IMR-90 (cell line): ENCODE results near the gene CLDN25. TPM values are rescaled to one million over a fixed set of nuclear protein-coding genes. Genes with fewer than 3 reads are reported as not detected.
"Not testable (repeated sequence)": the region's sequence is repeated elsewhere in the genome, so short reads cannot be mapped to it uniquely, and the experiment has no call there.

Experiments used
- ATAC-seq: fragments of 200-7000 bp; cut with Tn5 transposase; 2 replicates; pipeline ENCODE4 v1.9.1; 2020; ENCODE audit warnings: low read depth, mild to moderate bottlenecking, moderate library complexity
- BruUV-seq: library from RNA; stranded (reverse); fragments of 400-500 nt; replicated peaks from 2 replicates; lab custom pipeline; 2021; lab: Mats Ljungman, UMichigan
- CTCF ChIA-PET: fragments of 300-600 bp; formaldehyde crosslinking; extraction: SDS; loops from one replicate; lab custom pipeline; 2021; ENCODE audit warnings: antibody characterized with exemption; lab: Yijun Ruan, JAX
- POLR2A ChIA-PET: fragments of 300-600 bp; sonication (Branson Sonifier 250); formaldehyde crosslinking; loops from one replicate; lab custom pipeline; 2022; ENCODE audit warnings: antibody characterized with exemption; ENCODE audit not compliant: unreplicated experiment; lab: Charles Lee
- DNase-seq: peaks from one replicate; pipeline ENCODE4 v3.0.0; 2013
- H2AFZ ChIP-seq: replicated peaks from 2 replicates; pipeline ENCODE3; 2013; ENCODE audit warnings: low read length, mild to moderate bottlenecking; ENCODE audit not compliant: poor library complexity
- H2AK5ac ChIP-seq: 2 replicates; pipeline ENCODE4 v1.6.1; 2013; ENCODE audit warnings: low read depth, low read length, inconsistent platforms
- H2AK9ac ChIP-seq: replicated peaks from 2 replicates; pipeline ENCODE3; 2013; ENCODE audit warnings: mild to moderate bottlenecking, low read depth, low read length, moderate library complexity; ENCODE audit not compliant: poor library complexity
- H2BK120ac ChIP-seq: 2 replicates; pipeline ENCODE4 v1.6.1; 2013; ENCODE audit warnings: low read depth, low read length, inconsistent platforms
- H2BK15ac ChIP-seq: 3 replicates; pipeline ENCODE4 v1.6.1; 2013; ENCODE audit warnings: low read depth, low read length, inconsistent platforms
- H2BK20ac ChIP-seq: 2 replicates; pipeline ENCODE4 v1.6.1; 2013; ENCODE audit warnings: low read depth, mild to moderate bottlenecking, inconsistent platforms, low read length, moderate library complexity
- H2BK5ac ChIP-seq: 2 replicates; pipeline ENCODE4 v1.6.1; 2013; ENCODE audit warnings: mild to moderate bottlenecking, low read depth, low read length, inconsistent platforms; ENCODE audit not compliant: poor library complexity, severe bottlenecking
- H3K14ac ChIP-seq: replicated peaks from 2 replicates; pipeline ENCODE4 v1.6.1; 2013; ENCODE audit warnings: low read depth, low read length, inconsistent platforms
- H3K18ac ChIP-seq: 2 replicates; pipeline ENCODE4 v1.6.1; 2013; ENCODE audit warnings: low read depth, low read length, control low read depth
- H3K23ac ChIP-seq: 2 replicates; pipeline ENCODE4 v1.6.1; 2013; ENCODE audit warnings: low read depth, low read length, inconsistent platforms
- H3K27ac ChIP-seq: 2 replicates; pipeline ENCODE4 v1.5.1; 2013; ENCODE audit warnings: mild to moderate bottlenecking, control low read depth, low read length; ENCODE audit not compliant: insufficient read depth
- H3K27me3 ChIP-seq: 2 replicates; pipeline ENCODE4 v1.6.1; 2013; ENCODE audit warnings: low read length; ENCODE audit not compliant: control insufficient read depth, insufficient read depth
- H3K36me3 ChIP-seq: 2 replicates; pipeline ENCODE4 v1.6.1; 2013; ENCODE audit warnings: low read length, mixed read lengths; ENCODE audit not compliant: control insufficient read depth, insufficient read depth
- H3K4ac ChIP-seq: 2 replicates; pipeline ENCODE4 v1.6.1; 2013; ENCODE audit warnings: low read depth, low read length, inconsistent platforms
- H3K4me1 ChIP-seq: 2 replicates; pipeline ENCODE4 v1.6.1; 2013; ENCODE audit warnings: low read length, mixed read lengths; ENCODE audit not compliant: control insufficient read depth, insufficient read depth
- H3K4me2 ChIP-seq: 2 replicates; pipeline ENCODE4 v1.6.1; 2013; ENCODE audit warnings: low read depth, mild to moderate bottlenecking, control low read depth, low read length, moderate library complexity
- H3K4me3 ChIP-seq: 2 replicates; pipeline ENCODE4 v1.5.1; 2013; ENCODE audit warnings: low read depth, mild to moderate bottlenecking, control low read depth, low read length, moderate library complexity; ENCODE audit not compliant: insufficient read depth
- H3K56ac ChIP-seq: 2 replicates; pipeline ENCODE4 v1.6.1; 2013; ENCODE audit warnings: low read length, inconsistent platforms; ENCODE audit not compliant: insufficient read depth; ENCODE audit errors: extremely low read depth
- H3K79me1 ChIP-seq, 2 experiments: 2 replicates each; pipeline ENCODE4 v1.6.1; 2013; ENCODE audit warnings: low read length in 2 of 2, inconsistent platforms in 1 of 2, low read depth in 1 of 2
- H3K9ac ChIP-seq: 2 replicates; pipeline ENCODE4 v1.6.1; 2013; ENCODE audit warnings: low read depth, low read length, control low read depth
- H3K9me1 ChIP-seq: 2 replicates; pipeline ENCODE4 v1.6.1; 2013; ENCODE audit warnings: low read length, inconsistent platforms; ENCODE audit not compliant: insufficient read depth
- H3K9me3 ChIP-seq: 2 replicates; pipeline ENCODE4 v1.6.1; 2013; ENCODE audit warnings: low read length; ENCODE audit not compliant: control insufficient read depth, insufficient read depth
- H4K20me1 ChIP-seq: 2 replicates; pipeline ENCODE4 v1.6.1; 2013; ENCODE audit warnings: low read length, inconsistent platforms; ENCODE audit not compliant: insufficient read depth
- H4K5ac ChIP-seq: 2 replicates; pipeline ENCODE4 v1.6.1; 2013; ENCODE audit warnings: mild to moderate bottlenecking, low read depth, low read length, control low read depth
- H4K8ac ChIP-seq, 2 experiments: 2 replicates each; pipeline ENCODE4 v1.6.1; 2013; ENCODE audit warnings: low read depth in 2 of 2, low read length in 2 of 2, control low read depth in 1 of 2, inconsistent platforms in 1 of 2
- H4K91ac ChIP-seq: 2 replicates; pipeline ENCODE4 v1.6.1; 2013; ENCODE audit warnings: low read depth, low read length, inconsistent platforms; ENCODE audit not compliant: insufficient read depth
- MXI1 ChIP-seq: IDR thresholded peaks from 2 replicates; pipeline ENCODE4 v1.6.1; 2012; ENCODE audit warnings: low read depth, mild to moderate bottlenecking, low read length, moderate library complexity, borderline replicate concordance
- WGBS, 2 experiments: methylation state at CpG; one replicate each; pipeline versions ENCODE4 v1.1.5 to v1.1.7; 2013; ENCODE audit warnings: missing lambda C conversion rate in 2 of 2; ENCODE audit not compliant: insufficient read length in 1 of 2; ENCODE audit errors: extremely low coverage in 2 of 2; 5-methylcytosine and 5-hydroxymethylcytosine counted together
- dilution Hi-C: fragments of 300-500 bp; cut with HindIII; formaldehyde crosslinking; loops from one replicate; pipeline ENCODE4 v1.14.3; 2018; ENCODE audit warnings: low sequenced_read_pairs; ENCODE audit not compliant: unreplicated experiment
- in situ Hi-C: fragments of 300-500 bp; cut with MboI; formaldehyde crosslinking; loops from 3 replicates; pipeline ENCODE4 v1.14.3; 2019; ENCODE audit warnings: low sequenced_read_pairs, inconsistent platforms, mixed read lengths
- intact Hi-C: fragments of 100-400 bp; cut with micrococcal nuclease; formaldehyde crosslinking; loops from 2 replicates; pipeline ENCODE4 v1.10.0; 2022
- polyA plus RNA-seq, 3 experiments: library from polyadenylated mRNA; depleted of rRNA; stranded (reverse); fragments of >200 nt; gene quantifications; 2 replicates each; pipeline ENCODE4 v1.2.3, GENCODE V29; 2012; ENCODE audit warnings: low replicate concordance in 1 of 3
- total RNA-seq: library from RNA; depleted of rRNA; stranded (reverse); fragments of >200 nt; gene quantifications from 2 replicates; pipeline ENCODE4 v1.2.3, GENCODE V29; 2012

CLDN25 gene
- total and polyA plus RNA-seq, 2 of the 4 experiments (the other 2 are of a cell fraction) = not detected

DNA sequence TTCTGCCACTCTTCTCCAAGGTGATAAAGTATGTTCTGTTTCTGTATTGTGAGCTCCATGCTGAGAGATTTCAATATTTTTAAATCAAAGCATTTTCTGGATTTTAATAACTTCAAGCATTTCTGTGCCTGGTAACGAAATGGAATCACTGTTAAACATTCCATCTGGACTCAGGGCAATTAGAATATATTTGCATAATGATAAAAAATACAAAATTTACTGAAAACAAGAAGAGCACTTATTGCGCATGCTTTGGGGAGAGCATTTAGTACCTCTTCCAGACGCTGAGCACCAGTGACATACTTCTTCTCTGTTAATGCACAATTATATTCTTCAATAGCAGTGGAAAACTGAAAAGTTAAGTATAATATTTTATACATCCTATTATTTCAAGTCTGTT lies 19.4 kb upstream of the CLDN25 start:
- no peak overlapping the region for H3K27ac ChIP-seq
- H2BK5ac ChIP-seq = no peak overlapping the region
- H3K36me3 ChIP-seq = peaks cover 15% of the 10 kb centered on the region
- no TSS peak for BruUV-seq
- no peaks in the 10 kb centered on the region for H3K9me3 ChIP-seq
- no peak overlapping the region for H3K9ac ChIP-seq
- ChIA-PET POLR2A (no interaction called here), CTCF (no interaction called here)
- H3K4ac ChIP-seq = no peak overlapping the region
- ATAC-seq = no peak
- H3K56ac ChIP-seq = no peak overlapping the region
- no CpG with 5 or more reads among the region's 3 CpGs for whole genome bisulfite sequencing, 2 experiments
- H2BK15ac ChIP-seq = no peak overlapping the region
- H3K4me3 ChIP-seq = no peak overlapping the region
- H3K27me3 ChIP-seq = no peaks in the 10 kb centered on the region
- peaks cover 4% of the 10 kb centered on the region for H4K20me1 ChIP-seq
- H4K91ac ChIP-seq = no peak overlapping the region
- no peak overlapping the region for H3K23ac ChIP-seq
- no peak overlapping the region for H2BK20ac ChIP-seq
- no peak overlapping the region for H2AK9ac ChIP-seq
- dilution Hi-C loops (no loop called here), in situ Hi-C loops (no loop called here), intact Hi-C loops (no loop called here)
- H3K4me2 ChIP-seq = no peak overlapping the region
- DNase-seq = no peak
- H3K14ac ChIP-seq = no peak overlapping the region
- peaks cover 8 to 11% of the 10 kb centered on the region in 2 experiments; a peak in 1 of 4 replicates for H3K79me1 ChIP-seq
- no peak overlapping the region for H2AFZ ChIP-seq
- no peak for TF ChIP-seq MXI1
- H3K18ac ChIP-seq = no peak overlapping the region
- H2BK120ac ChIP-seq = no peak overlapping the region
- no peak overlapping the region for H4K8ac ChIP-seq
- H2AK5ac ChIP-seq = no peak overlapping the region
- H4K5ac ChIP-seq = no peak overlapping the region
- H3K4me1 ChIP-seq = no peaks in the 10 kb centered on the region
- H3K9me1 ChIP-seq = no peaks in the 10 kb centered on the region

DNA sequence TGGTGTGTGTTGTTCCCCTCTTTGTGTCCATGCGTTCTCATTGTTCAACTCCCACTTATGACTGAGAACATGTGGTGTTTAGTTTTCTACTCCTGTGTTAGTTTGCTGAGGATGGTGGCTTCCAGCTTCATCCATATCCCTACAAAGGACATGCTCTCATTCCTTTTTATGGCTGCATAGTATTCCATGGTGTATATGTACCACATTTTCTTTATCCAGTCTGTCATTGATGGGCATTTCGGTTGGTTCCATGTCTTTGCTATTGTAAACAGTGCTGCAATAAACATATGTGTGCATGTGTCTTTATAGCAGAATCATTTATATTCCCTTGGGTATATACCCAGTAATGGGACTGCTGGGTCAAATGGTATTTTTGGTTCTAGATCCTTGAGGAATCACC lies 16.6 kb upstream of the CLDN25 start:
- H2BK5ac ChIP-seq, in situ Hi-C loops, CTCF ChIA-PET: not testable (repeated sequence)

More for the DNA sequence above, 16.6 kb upstream of the CLDN25 start:
- BruUV-seq, H4K20me1 ChIP-seq, H2AK9ac ChIP-seq, H3K23ac ChIP-seq, H4K8ac ChIP-seq, H3K56ac ChIP-seq, H3K4me3 ChIP-seq, ATAC-seq, dilution Hi-C loops, H3K27me3 ChIP-seq, POLR2A ChIA-PET, H2BK120ac ChIP-seq, H3K9me3 ChIP-seq, H3K18ac ChIP-seq, H3K27ac ChIP-seq, intact Hi-C loops, DNase-seq, H2AK5ac ChIP-seq, H3K9me1 ChIP-seq, H2BK20ac ChIP-seq, H3K4me1 ChIP-seq, H3K4me2 ChIP-seq, H4K5ac ChIP-seq, H3K14ac ChIP-seq, H3K4ac ChIP-seq, H2BK15ac ChIP-seq, H3K9ac ChIP-seq, H4K91ac ChIP-seq, H2AFZ ChIP-seq: not testable (repeated sequence)
- Histone ChIP-seq H3K79me1 (peaks cover 15 to 22% of the 10 kb centered on the region in 2 experiments; a peak in 3 of 4 replicates), H3K36me3 (peaks cover 14% of the 10 kb centered on the region)
- WGBS, 2 experiments = no CpG with 5 or more reads among the region's 2 CpGs
